Middle frontal gyrus (tissue), 1 donor: ENCODE measurements around the gene PDHA1.

ENCODE experiments used
- DNase-seq: peaks from one replicate; pipeline ENCODE4 v3.0.0-alpha.2; 2015; ENCODE audit warnings: low spot score; ENCODE audit errors: extremely low spot score

PDHA1 gene

GRCh38 chrX:19375546-19375945 is 31.8 kb downstream of the PDHA1 start:
- no peak for DNase-seq

DNA sequence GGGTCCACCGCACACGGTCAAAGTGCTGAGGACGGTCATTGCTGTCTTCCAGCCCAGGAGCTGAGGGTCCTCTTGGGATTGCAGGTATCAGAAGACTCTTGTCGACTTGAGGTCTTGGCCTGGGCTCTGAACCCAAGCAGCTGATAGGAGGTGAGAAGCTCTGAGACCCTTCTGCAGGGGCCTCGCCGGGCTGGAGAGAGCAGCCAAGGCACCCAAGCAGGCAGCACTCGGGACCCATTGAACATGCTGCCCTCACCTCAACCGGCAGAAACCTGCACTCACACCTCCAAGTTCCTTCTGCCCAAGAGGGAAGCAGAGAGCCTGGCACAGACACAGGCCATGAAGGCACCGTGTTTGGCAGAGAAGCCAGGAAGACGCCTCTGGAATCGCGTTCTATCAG is 34.1 kb downstream of the PDHA1 start:
- DNase-seq: no peak

DNA sequence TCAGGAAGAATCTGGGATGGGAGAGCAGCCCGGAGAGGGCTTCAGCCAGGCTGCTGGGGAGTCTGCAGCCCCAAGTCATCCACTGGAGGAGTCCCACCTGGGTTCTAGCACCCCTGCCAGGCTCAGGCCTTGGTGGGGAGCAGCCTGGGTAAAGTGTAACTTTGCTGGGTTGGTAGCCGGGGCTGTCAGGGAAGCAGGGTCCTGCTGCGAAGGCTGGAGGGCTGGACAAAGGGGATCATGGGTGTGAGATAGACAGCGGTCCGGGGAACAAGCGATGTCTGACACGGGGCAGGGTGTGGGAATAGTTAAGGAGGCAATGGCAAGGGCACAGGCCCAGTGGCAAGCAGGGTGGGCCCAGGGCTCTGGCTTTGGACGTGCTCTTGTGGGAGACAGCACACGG is 37.6 kb downstream of the PDHA1 start:
- no peak for DNase-seq

DNA sequence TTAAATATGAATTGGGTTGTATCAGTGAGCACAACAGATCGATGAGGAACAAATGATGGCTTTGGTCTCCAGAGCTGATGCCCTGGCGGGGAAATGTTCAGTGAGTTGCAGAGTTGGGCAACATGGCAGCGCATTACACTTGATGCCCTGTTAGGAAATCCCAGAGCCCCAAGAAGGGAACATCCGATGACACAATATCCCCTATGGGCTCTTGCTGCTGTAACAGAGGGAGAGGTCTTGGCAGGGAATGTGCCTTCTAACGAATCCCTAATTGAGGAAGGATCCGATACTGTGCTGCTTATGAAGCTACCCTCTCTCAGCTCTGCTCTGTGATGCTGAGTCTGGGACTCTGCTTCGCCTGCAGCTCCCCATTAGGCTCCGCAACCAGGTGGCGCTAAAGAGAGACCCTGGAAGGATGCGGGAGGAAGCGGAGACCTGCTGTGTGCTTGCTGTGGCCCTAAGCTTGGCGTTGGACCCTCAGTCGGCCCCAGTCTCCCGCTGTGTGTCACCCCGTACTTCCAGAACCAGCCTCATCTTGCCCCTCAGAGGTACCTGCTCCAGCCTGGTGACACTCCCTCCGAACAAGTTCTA is 38.9 kb downstream of the PDHA1 start:
- DNase-seq: no peak

DNA sequence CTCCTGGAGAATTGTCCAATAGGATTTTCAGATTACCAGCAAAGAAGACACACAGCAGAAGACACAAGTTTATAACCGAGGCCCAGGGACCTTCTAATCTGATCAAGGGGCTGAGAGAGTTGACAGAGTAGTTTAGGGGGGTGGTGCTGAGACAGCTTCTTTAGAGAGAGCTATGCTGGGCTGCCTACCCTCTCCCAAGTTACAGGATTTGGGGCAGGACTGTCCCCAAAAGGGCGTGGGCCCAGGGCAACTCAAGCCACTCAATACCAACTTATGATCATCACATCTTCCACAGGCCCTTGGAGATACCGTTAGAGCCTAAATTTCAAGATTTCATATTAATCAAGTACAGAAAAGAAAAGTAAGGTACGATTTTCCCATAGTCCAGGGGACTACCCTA is 43.0 kb downstream of the PDHA1 start:
- DNase-seq: no peak

DNA sequence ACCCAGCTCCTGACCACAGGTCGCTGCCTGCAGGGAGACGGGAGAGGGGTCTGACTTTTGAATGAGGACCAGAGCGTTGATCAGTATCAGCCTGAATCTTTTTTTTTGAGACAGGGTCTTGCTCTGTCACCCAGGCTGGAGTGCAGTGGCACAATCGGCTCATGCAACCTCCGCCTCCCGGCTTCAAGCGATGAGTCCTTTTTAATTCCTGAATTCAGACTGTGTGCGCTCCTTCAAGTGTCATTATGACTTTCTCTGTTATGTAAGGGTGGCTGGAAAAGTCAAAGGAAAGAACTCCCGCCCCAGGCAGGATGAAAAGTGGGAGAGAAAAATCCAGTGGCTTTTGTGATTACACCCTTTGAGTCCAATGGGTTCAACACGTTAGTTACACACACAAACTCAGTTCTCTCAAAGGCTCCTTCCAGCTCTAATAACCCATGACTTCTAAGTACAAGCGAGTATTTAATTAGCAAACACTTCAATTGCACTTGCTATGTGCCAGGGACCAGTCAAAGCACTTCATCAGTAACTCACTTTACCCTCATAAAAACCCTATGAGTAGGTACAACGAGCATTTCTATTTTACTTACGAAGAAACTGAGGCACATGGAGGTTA is 44.4 kb downstream of the PDHA1 start:
- no peak for DNase-seq

- DNase-seq: no peak
Observed at GRCh38 chrX:19388741-19389140, 45.0 kb downstream of the PDHA1 start.

- no peak for DNase-seq
Observed at GRCh38 chrX:19389227-19389845, 45.6 kb downstream of the PDHA1 start.

GRCh38 chrX:19392078-19392477 is 48.4 kb downstream of the PDHA1 start:
- no peak for DNase-seq

- DNase-seq: no peak
Observed at GRCh38 chrX:19392703-19393102, 49.0 kb downstream of the PDHA1 start.

DNA sequence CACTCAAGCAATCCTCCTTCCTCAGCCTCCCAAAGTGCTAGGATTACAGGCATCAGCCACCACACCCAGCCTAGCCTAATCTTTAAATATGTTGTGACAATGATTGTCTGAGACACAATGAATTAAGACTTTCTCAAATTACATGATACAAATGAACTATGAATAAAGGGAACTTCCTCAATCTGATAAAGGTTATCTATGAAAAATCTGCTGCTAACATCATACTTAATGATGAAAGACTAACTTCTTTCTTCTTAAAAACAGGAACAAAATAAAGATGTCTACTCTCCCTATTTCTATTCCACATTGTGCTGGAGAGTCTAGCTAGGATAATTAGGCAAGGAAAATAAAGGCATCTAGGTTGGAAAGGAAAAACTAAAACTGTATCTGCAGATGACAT is 60.0 kb downstream of the PDHA1 start:
- no peak for DNase-seq

GRCh38 chrX:19410259-19410658 is 66.5 kb downstream of the PDHA1 start:
- no peak for DNase-seq
